H1 (cell line): ENCODE measurements around the gene SH3GL1. TPM values are rescaled to one million over a fixed set of nuclear protein-coding genes. Genes with fewer than 3 reads are reported as not detected.

Experiments used
- polyA plus RNA-seq, 7 experiments: library from polyadenylated mRNA; depleted of rRNA in 3 of 7; stranded (reverse) in 5 of 7; unstranded in 2 of 7; fragments of >200 nt in 5 of 7; fragments of 200-250 nt in 2 of 7; gene quantifications; 1 replicate in 5 of 7; 2 replicates in 1 of 7; 4 replicates in 1 of 7; pipeline versions ENCODE4 v1.2.1 to v1.2.3, GENCODE V29; 2011 to 2013; ENCODE audit warnings: missing spikeins in 2 of 7, mixed read lengths in 2 of 7
- total RNA-seq: library from RNA; stranded (reverse); fragmentation: NEBNext Ultra II Directional; extraction: Animal tissue kit (Norgen Biotek cat#: 25700); gene quantifications from 2 replicates; pipeline ENCODE4 v1.2.1, GENCODE V29; 2021
- TF ChIP-seq, protein P1 (sequence below): IDR thresholded peaks from 2 replicates; pipeline ENCODE4 v1.6.1; 2012; ENCODE audit warnings: inconsistent platforms

The SH3GL1 gene
- total and polyA plus RNA-seq, 2 of the 8 experiments (the other 6 are each of a cell fraction or from before 2014, with no cell fraction given): 81.5 to 102 TPM

DNA sequence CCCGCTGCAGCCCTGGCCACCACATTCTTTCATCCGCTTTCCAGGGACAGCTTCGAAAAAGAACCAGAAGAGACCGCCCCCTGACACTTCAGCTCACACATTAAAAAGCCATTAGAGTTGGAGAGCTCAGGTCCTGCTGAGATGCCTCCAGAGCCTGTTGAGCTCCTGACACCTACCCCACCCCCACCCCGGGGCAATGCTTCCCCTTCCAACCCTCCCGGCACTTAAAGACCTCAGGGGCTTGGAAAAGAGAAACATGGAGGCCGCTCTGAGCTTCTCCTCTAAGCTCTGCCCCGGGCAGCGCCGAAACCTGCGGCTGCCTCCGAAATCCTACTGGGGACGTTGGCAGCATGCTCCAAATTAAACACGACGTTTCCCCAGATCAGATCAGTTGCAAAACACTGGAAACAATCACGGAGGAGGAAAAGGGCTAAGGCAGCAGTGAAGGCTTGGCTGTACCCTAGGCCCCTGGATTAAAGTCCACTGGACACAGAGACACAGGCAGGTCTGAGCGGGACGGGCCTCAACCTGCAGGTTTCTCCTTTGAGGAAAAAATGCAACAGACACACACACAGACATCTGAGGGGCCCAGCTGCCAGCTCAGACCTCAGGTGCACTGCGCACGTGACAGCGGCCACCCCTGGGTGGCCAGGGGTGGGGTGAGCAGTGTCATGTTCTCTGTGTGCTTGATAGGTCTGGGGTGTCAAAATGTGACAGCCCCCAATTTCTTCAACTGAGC lies 9.6 kb downstream of the SH3GL1 start (continued):
- TF ChIP-seq, protein P1, sequence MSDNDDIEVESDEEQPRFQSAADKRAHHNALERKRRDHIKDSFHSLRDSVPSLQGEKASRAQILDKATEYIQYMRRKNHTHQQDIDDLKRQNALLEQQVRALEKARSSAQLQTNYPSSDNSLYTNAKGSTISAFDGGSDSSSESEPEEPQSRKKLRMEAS: peak; percentile 49
